NCI-H524 treated with DMSO at 0.1 percent for 48 hours (cell line): ENCODE results near the gene PLAC1.

Experiments
- DNase-seq: peaks from one replicate; lab custom pipeline; 2025; lab: John Stamatoyannopoulos, UW

The PLAC1 gene

DNA sequence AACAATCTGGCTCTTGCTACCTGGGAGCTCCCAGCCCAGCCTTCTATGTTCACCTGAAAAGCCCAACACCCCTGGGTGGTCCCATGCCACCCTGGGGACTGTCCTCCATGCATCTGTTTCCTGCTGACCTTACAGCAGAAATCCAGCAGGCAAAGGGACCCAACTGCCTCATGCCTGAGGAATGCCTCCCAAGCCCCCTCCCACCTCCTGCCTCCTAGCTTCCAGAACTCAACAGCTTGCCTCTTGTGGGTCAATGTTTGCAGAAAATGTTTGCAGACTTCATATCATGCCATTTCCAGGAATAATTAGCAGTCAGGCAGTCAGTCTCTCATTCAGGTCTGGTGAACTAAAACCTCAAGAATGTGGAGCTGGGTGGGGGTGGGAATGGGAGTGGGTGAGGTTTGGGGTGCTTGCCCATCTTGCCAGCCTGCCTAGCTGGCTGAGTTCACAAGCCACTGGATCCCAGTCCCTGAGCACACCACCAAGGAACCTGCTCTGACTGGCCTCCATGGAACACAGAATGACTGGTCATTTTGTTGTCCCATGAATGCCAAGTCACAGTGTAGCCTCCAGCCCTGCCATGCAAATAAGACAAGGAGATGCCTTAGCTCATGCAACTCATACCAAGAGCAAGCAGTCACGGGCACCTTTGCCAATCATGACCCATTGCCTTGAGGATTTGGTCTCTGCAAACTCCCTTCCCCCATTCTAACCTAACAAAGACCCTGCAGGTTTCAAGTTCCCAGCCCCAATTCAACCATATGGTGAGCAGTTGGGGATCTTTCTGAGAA lies 12.1 kb upstream of the PLAC1 start:
- peak; percentile 66 for DNase-seq

DNA sequence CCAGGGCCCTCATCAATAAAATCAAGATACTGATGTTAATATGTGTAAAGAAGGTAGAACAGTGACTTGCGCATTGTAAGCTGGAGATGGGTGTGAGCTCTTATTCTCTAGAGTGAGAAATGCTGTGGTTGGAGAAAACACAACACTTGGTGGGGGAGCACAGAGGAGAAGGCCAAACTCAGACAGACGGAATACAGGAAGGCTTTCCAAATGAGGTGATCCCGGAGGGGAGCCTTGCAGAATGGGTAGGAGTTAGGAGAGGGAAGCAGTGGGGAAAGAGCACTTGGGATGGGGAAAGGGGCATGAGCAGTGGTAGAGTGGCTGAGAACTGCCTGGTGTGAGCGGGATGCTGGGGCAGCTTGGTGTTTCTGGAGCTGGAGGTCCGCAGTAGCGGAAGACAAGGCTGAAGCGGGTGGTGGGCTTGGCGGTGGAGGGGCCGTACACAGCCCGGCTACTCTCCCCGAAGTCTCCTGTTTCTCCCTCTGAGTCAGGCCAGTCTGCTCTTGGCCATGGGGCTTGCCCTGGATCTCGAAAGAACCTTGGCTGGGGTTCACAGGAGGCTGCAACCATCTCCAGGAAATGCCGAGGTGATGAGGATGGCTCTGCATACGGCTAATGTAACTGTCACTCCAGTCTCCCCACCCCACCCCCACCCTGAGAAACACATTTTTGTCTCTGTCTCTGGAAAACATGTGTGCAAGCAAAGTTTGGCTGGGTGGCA lies 11.3 kb upstream of the PLAC1 start:
- DNase-seq: no peak

DNA sequence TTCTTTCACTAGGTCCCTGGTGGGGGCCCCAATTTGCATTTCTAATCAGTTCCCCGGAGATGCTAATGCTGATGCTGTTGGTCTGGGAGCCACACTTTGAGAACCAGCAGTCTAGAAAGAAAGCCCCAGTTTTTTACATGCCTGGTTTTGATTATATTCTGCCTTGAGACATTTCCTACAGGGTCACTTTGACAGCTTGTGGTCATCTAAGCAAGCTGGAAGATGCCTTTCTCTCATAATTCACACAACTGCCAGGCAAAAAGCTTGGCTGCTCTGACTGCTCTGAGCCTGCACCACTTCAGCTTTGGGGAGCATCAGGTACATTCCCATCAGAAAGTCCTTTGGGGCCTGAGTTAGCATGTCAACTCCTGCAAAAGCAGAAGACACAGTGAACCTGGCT lies 5.9 kb upstream of the PLAC1 start:
- no peak for DNase-seq

DNA sequence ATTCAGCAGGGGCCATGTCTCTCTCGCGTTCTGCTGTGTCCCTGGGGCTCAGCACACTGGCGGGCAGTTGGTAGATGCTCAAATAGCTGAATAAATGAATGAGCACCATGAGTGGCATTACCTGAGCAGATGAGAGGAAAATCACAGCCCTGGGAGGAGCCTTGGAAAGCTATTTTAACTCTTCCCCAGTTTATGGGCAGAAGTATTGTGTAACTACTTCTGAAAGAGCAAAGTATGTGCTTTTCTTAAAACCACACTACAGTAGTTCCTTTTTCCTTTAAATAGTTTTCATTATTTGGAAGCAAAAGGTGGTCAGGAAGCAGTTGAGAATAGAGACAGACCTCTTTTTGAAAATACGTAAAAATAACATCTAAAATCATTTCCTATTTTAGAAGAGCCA lies 3.0 kb upstream of the PLAC1 start:
- no peak for DNase-seq

DNA sequence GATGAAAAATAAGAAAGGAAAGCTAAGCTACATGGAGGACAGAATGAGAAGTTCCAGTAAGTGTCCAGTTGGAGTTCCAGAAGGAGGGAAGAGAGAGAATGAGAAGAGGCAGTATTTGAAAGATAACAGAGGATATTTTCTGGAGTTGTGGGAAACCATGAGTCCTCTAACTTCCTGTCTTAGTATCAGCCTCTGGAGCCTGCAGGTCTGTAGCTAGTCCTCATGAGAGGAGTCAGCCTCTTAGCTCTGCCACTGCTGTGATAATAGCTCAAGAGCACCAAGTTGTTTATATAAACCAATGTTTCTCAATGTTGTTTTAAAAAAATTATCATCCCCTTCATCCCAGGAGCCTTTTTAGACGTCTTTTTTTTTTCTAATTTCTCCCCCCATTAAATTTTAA lies 2.4 kb upstream of the PLAC1 start:
- no peak for DNase-seq

DNA sequence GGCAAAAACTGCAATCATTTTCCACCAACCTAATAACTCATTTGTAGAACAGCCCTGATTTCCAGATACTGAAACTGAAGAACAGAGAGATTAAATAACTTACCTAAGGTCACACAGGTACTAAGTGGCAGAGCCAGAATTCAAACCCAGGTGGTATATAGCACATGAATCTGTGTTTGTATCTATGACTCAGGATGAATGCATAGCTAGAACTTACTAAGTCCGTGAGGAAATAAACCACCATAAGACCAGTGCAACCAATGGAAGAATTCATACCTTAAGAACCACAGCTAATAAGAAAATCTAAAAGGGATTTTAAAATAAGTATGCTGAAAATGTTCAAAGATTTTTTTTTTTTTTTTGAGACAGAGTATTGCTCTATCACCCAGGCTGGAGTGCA lies 1.5 kb upstream of the PLAC1 start:
- DNase-seq: no peak

DNA sequence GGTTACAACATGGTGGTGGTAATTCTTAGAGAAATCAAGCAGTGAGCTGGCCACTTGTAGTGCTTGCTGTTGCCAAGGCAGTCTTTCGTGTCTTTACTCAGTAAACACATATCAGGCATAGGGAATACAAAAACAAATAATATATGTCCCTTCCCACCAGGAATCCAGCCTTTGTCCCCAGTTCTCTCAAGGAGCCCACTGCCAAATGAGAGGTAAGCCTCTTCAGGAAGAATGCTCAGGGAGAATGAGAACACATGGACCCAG lies 421 bp upstream of the PLAC1 start:
- DNase-seq: no peak

DNA sequence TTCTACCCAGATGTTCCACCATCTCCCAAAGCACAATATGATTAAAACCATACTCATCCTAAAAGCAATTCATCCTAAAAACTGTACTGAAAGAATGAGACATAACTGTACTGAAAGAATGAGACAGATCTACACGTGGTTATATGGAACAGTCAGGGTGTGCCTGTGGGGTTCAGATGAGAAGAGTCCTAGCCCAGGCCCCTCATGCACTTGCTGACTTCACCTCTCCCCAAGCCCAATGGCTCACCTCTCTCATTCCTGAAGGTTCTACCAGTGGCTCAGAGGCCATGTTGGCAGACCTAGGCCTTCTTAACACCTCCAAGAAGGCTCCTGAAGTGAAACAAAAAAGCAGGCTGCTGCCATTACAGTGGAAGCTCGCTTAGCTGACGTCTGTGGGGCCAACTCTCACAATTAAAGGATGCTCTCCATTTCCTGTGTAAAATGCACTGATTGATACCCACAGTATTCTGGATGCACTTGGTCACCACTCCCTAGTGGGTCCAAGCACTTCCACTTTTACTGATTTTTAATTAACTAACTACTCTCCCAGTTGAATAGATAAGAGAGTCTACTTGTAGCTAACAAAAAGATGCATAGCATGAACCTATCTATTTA lies 3.8 kb downstream of the PLAC1 start:
- no peak for DNase-seq

DNA sequence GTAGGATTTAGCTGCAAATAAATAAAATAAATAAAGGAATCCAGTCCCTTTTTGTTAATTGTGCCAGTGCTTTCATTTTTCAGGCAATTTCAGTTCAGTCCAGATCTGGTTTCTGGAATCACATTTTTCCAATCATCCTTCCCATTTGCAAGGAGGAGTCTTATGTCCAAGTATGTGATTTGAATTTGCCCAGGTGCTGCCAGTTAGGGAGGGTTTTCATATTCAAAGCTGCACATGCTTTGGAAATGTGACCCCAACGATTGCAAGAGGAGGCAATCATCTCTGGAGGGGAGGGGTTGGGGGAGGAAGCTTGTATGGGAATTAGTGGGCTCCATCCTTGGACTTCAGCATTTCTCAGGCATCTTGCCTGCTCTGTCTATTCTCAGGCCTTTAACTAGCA lies 4.4 kb downstream of the PLAC1 start:
- DNase-seq: peak; percentile 22

DNA sequence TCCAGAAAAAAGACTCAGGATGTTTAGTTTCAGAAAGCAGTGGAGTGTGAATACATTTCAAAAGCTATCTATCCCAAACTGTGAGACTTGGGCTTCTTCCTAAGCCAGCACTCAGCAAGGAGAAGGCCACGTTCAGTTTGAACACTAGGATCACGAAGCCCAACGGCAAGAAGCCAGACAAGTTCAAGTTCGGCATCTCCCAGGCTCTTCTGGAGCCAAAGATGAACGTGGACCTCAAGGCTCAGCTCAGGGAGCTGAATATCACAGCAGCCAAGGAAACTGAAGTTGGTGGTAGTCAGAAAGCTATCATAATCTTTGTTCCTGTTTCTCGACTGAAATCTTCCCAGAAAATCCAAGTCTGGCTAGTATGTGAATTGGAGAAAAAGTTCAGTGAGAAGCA lies 7.6 kb downstream of the PLAC1 start:
- no peak for DNase-seq

DNA sequence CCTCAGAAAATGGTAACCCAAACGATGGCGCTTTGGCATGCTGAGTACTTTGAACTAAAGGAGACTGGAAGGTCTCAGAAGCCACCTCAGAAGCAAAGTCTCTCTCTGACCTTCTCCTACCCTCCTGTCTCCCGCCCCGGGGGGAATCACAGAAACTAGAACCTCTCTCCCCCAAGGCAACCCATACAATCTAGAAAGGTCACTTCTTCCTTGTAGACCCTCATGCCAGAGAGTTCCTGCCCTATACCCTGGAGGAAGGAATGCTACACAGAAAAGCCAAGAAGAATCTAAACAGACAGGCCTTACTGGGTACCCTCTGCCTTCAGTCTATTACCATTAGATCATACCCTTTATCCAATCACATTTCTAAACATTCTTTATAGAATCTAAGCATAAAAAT lies 8.5 kb downstream of the PLAC1 start:
- no peak for DNase-seq

DNA sequence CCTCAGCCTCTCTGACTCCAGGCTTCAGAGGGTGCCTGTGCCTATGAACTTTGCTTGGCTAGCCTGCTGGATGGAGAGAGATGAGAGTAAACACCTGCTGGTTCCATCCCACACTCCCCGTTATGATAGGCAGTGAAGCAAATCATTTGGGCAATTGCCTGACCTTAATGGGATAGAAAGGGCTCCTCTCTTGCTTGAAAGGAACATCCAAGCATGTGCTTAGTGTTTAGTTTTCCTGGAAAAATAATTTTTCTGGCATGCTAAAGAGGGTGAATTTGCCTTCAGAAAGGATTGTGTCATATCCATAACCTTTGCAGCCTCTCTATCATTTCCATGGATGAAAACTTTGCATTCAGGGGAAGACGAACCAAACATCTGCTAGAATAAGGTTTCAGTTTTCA lies 10.8 kb downstream of the PLAC1 start:
- no peak for DNase-seq

DNA sequence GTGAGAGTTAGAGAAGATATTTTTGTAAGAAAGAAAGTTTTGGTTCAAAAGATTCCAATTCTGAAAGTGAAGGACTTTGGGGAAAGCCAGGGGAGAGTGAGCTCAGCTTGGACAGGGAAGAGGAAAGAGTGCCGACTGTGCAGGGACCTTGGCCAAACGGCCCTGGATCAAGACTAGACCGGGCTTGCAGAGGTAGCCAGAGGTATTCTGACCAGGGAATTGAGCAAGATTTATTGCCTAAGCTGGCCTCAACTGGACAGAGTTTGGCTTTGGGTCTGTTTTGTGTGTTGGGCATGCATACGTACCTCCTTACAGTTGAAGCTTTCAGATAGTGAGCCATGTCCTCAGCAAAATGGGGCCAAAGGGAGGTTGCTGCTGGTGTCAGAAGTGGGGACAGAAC lies 11.6 kb downstream of the PLAC1 start:
- DNase-seq: no peak

DNA sequence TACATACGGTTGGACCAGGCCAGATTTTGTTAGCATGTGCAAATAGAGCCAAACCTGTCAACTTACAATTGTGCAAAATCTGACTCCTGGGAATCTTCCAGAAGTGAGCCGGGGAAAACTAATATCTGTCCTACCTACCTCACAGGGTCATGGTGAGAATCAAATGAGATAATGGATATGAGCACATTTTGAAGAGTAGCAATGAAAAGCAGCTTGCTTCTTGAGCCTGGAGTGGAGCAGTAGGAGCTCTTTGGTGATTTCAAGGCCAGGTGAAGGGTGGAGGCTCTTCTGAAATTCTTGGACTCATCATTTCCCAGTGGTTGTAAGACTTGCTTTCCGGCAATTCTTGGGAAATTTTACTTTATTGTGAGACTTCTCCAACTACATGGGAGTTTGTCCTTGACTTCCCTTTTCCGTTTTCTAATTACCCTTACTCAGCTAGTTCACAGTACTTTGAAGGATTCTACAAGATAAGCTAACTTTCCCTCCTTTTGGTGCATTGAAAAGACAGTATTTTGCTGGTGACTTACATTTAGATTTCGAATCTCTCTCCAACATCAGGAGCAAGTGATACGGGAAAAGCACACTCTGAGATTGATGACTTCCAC lies 12.2 kb downstream of the PLAC1 start:
- no peak for DNase-seq

DNA sequence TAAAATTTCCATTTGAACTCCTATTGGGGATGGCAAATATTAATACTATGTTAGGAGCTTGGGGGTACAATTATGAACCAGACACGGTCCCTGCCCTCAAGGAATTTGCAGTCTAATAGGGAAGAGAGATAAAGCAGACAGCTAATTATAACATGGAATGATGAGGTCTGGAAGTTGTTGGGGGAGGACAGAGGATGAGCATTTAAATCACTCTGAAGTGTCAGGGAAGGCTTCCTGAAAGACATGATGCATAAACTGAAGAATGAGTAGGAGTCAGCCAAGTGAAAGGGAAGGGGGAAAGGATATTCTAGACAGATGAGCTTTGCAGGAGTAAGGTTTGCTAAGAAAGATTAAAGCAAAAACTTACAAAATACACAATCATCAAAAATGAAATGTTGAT lies 15.9 kb downstream of the PLAC1 start:
- no peak for DNase-seq

DNA sequence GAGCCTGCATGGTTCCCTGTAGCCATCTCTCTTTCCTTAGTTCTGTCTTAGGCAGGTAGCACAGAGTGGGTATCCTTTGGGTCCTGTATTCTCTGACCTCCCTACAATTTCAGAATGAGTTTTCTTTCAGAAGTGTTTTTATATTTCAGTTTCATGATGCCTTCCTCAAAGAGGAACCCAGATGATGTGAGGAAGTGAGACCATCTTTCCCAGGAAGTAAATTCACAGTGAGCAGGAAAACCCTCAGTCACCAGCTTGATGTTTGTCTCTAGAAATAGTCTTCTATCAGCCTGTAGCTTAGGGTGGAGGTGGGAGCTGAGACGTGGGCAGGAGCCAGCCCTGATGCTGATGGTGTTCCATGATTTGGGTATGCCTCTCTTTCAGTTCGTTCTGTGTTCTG lies 16.9 kb downstream of the PLAC1 start:
- DNase-seq: no peak

DNA sequence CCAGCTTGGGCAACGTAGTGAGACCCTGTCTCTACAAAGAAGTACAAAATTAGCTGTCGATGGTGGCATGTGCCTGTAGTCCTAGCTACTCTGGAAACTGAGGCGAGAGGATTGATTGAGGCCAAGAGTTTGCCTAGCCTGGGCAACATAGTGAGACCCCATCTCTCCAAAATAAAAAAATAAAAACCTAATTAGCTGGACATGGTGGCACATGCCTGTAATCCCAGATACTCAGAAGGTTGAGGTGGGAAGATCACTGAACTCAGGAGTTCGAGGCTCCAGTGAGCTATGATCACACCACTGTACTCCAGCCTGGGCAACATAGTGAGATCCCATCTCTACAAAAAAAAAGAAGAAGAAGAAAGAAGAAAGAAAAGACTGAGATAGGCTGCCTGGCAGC lies 17.4 kb downstream of the PLAC1 start:
- no peak for DNase-seq

DNA sequence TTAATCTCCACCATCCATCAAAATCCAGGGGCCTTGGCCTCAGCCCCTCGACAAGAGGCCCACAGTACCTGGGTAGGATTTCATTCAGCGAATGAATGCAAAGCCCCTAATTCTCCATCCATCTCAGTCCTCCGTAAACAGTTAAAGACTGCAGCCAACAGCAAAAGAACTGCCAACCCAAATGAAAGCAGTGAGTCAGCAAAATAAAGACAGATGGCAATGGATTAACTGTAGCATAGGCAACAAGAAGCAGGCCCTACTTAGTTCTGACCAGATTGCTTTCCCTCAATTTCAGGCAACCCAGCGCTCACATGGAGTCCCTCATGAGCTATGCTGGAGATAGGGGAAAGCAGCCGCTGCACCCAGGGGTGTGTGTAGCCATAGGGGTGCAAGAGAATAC lies 21.4 kb downstream of the PLAC1 start:
- peak; percentile 87 for DNase-seq

DNA sequence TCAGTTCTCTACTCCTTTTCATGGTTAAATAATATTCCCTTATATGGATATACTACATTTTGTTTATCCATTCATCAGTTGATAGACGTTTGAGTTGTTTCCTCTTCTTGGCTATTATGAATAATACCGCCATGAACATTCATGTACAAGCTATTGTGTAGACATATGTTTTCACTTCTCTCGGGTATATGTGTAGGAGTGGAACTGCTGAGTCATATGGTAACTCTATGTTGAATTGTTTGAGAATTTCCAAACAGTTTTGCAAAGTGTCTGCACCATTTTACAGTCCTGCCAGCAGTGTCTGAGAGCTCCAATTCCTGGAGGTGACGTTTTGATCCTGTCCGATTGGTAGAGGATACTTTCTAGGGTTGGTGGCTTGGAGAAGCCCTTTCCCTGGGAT lies 23.6 kb downstream of the PLAC1 start:
- DNase-seq: no peak

DNA sequence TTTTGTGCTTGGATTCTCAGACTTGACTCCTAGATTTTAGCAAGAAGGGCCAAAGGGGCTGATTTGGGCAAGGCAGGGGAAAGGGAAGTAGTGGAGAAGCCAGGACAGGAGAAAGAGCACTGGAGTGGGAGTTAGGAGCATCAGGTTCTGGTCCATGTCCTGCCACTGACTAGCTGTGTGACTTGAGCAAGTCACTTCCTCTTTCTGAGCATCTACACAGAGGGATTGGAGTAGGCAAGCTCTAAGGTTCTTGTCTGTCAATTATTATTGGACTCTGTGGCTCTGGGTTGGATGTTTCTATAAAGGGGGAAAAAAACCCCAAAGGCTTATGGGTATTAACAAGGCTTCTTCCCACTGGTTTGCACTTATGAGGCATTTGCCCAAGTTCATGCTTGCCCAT lies 24.4 kb downstream of the PLAC1 start:
- no peak for DNase-seq

DNA sequence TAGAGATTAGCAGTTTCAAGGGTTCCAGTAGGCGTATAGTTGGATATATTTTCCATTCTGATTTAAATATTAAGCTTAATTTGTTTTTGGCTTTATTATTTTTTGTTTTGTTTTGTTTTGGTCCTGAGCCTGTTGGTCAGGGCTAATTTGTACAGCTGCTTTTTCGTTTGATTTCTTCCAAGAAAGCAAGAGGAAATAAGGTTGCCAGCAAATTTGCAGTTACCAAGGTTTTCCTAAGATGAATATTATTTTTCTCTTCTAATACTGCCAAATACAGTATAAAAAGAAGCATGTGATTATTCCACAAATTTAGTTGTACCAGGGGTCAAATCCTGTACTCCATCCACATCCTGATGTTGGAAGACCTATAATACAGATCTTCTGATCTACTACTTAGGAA lies 24.9 kb downstream of the PLAC1 start:
- no peak for DNase-seq

DNA sequence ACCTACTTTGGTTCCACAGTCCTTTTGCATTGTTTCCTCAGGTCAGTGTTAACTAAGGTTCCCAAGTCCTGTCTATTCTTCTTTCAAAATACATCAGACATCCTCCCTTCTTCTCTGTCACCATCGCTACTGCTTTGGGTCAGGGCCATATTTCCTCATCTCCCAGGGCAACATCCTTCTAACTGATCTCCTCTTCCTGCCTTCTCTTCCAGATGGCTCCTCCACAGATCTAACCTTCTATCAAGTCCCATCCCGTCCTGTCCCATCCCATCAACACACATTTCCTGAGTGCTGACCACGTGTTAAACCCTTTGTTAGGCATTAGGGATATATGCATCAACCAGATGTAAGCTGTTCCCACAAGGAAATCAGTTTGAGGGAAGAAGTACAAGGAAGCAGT lies 25.9 kb downstream of the PLAC1 start:
- no peak for DNase-seq
